GM18520 (cell line): Measurements from ENCODE around the gene CMSS1.

ENCODE experiments used
- ATAC-seq: cut with Tn5 transposase; IDR thresholded peaks from one replicate; pipeline ENCODE4 v1.9.1; 2021; ENCODE audit not compliant: unreplicated experiment

The CMSS1 gene

GRCh38 chr3:99978221-99978620 lies 160.6 kb downstream of the CMSS1 start:
- ATAC-seq: no peak

- ATAC-seq: no peak
Observed at GRCh38 chr3:99980606-99981005, 162.9 kb downstream of the CMSS1 start.

GRCh38 chr3:99981138-99981537 lies 163.5 kb downstream of the CMSS1 start:
- ATAC-seq: no peak

GRCh38 chr3:99982650-99983049 lies 165.0 kb downstream of the CMSS1 start:
- no peak for ATAC-seq

- no peak for ATAC-seq
Observed at GRCh38 chr3:99984139-99984538, 166.5 kb downstream of the CMSS1 start.

- no peak for ATAC-seq
Observed at GRCh38 chr3:99984668-99985067, 167.0 kb downstream of the CMSS1 start.

GRCh38 chr3:99990179-99990578 lies 172.5 kb downstream of the CMSS1 start:
- ATAC-seq: no peak

GRCh38 chr3:99997293-99997692 lies 179.6 kb downstream of the CMSS1 start:
- no peak for ATAC-seq

GRCh38 chr3:99999536-99999935 lies 181.9 kb downstream of the CMSS1 start:
- no peak for ATAC-seq

GRCh38 chr3:100001083-100001482 lies 183.4 kb downstream of the CMSS1 start:
- ATAC-seq: no peak

- no peak for ATAC-seq
Observed at GRCh38 chr3:100001526-100002270, 184.0 kb downstream of the CMSS1 start.

GRCh38 chr3:100002599-100003350 lies 185.1 kb downstream of the CMSS1 start:
- no peak for ATAC-seq

- ATAC-seq: no peak
Observed at GRCh38 chr3:100003609-100004503, 186.2 kb downstream of the CMSS1 start.

GRCh38 chr3:100004931-100005330 lies 187.3 kb downstream of the CMSS1 start:
- ATAC-seq: no peak

- ATAC-seq: no peak
Observed at GRCh38 chr3:100005665-100006393, 188.2 kb downstream of the CMSS1 start.

- no peak for ATAC-seq
Observed at GRCh38 chr3:100006570-100007271, 189.1 kb downstream of the CMSS1 start.

GRCh38 chr3:100007313-100007712 lies 189.7 kb downstream of the CMSS1 start:
- no peak for ATAC-seq

GRCh38 chr3:100008081-100008698 lies 190.5 kb downstream of the CMSS1 start:
- no peak for ATAC-seq

- ATAC-seq: no peak
Observed at GRCh38 chr3:100009276-100010086, 191.8 kb downstream of the CMSS1 start.
